IPS-NIHi7 (cell line): ENCODE results near the gene PLP1.
"Not testable (repeated sequence)": the region's sequence is repeated elsewhere in the genome, so short reads cannot be mapped to it uniquely, and the experiment has no call there.

Experiments used
- DNase-seq: peaks from one replicate; pipeline ENCODE4 v3.0.0; 2012; ENCODE audit warnings: mixed read lengths; ENCODE audit errors: extremely low spot score

The PLP1 gene

GRCh38 chrX:103776546-103776945, at the start of gene PLP1:
Gene PLP1 (plus strand): TSS chrX:103776840. CDS start chrX:103776996, 156 bp downstream.
- peak; percentile 51 for DNase-seq

GRCh38 chrX:103727115-103727514, 49.5 kb upstream of the PLP1 start:
- DNase-seq: no peak

GRCh38 chrX:103729015-103729414, 47.6 kb upstream of the PLP1 start:
- no peak for DNase-seq

- DNase-seq: no peak
Measured at GRCh38 chrX:103730147-103730795, 46.4 kb upstream of the PLP1 start.

GRCh38 chrX:103730796-103731493, 45.7 kb upstream of the PLP1 start:
- peak; percentile 53 for DNase-seq

- no peak for DNase-seq
Measured at GRCh38 chrX:103733017-103733416, 43.6 kb upstream of the PLP1 start.

GRCh38 chrX:103734125-103734760, 42.4 kb upstream of the PLP1 start:
- DNase-seq: no peak

GRCh38 chrX:103737696-103738095, 38.9 kb upstream of the PLP1 start:
- no peak for DNase-seq

- DNase-seq: no peak
Measured at GRCh38 chrX:103739421-103739820, 37.2 kb upstream of the PLP1 start.

- no peak for DNase-seq
Measured at GRCh38 chrX:103741879-103742278, 34.8 kb upstream of the PLP1 start.

GRCh38 chrX:103742339-103742738, 34.3 kb upstream of the PLP1 start:
- peak; percentile 48 for DNase-seq

- no peak for DNase-seq
Measured at GRCh38 chrX:103747163-103747562, 29.5 kb upstream of the PLP1 start.

- no peak for DNase-seq
Measured at GRCh38 chrX:103754401-103754800, 22.2 kb upstream of the PLP1 start.

GRCh38 chrX:103756736-103757135, 19.9 kb upstream of the PLP1 start:
- no peak for DNase-seq

- DNase-seq: no peak
Measured at GRCh38 chrX:103758555-103758954, 18.1 kb upstream of the PLP1 start.

- DNase-seq: not testable (repeated sequence)
Measured at GRCh38 chrX:103763541-103763940, 13.1 kb upstream of the PLP1 start.

GRCh38 chrX:103766813-103767555, 9.7 kb upstream of the PLP1 start:
- peak; percentile 52 for DNase-seq

- DNase-seq: no peak
Measured at GRCh38 chrX:103773445-103773844, 3.2 kb upstream of the PLP1 start.

- no peak for DNase-seq
Measured at GRCh38 chrX:103774070-103774642, 2.5 kb upstream of the PLP1 start.

- no peak for DNase-seq
Measured at GRCh38 chrX:103779141-103779789, 2.6 kb downstream of the PLP1 start.

GRCh38 chrX:103780336-103781061, 3.9 kb downstream of the PLP1 start:
- DNase-seq: no peak
